Activated CD4-positive, alpha-beta memory T cell treated with anti-CD3 and anti-CD28 coated beads, Interleukin-2, amount 10 ng/mL, durations not matched to agents 7 days and 5 days (primary cell): ENCODE results near the gene CALN1. TPM values are rescaled to one million over a fixed set of nuclear protein-coding genes. Genes with fewer than 3 reads are reported as not detected.

Experiments
- CTCF ChIA-PET: fragments of 350-600 bp; sonication (Branson Sonifier 250); formaldehyde crosslinking; loops from one replicate; lab custom pipeline; 2021; ENCODE audit warnings: antibody characterized with exemption, inconsistent platforms; lab: Charles Lee
- POLR2A ChIA-PET: fragments of 350-600 bp; sonication (Branson Sonifier 250); formaldehyde crosslinking; loops from one replicate; lab custom pipeline; 2021; ENCODE audit warnings: antibody characterized with exemption; lab: Charles Lee
- DNase-seq: peaks from one replicate; pipeline ENCODE4 v3.0.0-alpha.2; 2020
- H3K27ac Mint-ChIP-seq: one replicate; pipeline ENCODE4 v1.8.0; 2021; ENCODE audit warnings: mild to moderate bottlenecking, mixed read lengths
- H3K27me3 Mint-ChIP-seq: one replicate; pipeline ENCODE4 v1.8.0; 2021; ENCODE audit warnings: mixed read lengths
- H3K36me3 Mint-ChIP-seq: one replicate; pipeline ENCODE4 v1.8.0; 2021; ENCODE audit warnings: low read depth, mixed read lengths
- H3K4me1 Mint-ChIP-seq: one replicate; pipeline ENCODE4 v1.8.0; 2021; ENCODE audit warnings: mixed read lengths
- H3K4me3 Mint-ChIP-seq: one replicate; pipeline ENCODE4 v1.8.0; 2021; ENCODE audit warnings: mild to moderate bottlenecking, mixed read lengths
- H3K9me3 Mint-ChIP-seq: one replicate; pipeline ENCODE4 v1.8.0; 2021; ENCODE audit warnings: mixed read lengths
- total RNA-seq, 2 experiments: library from RNA; stranded (reverse); gene quantifications; one replicate each; pipeline ENCODE4 v1.2.3, GENCODE V29; 2021

CALN1 gene
- total RNA-seq, 2 experiments from 2014 or later, result not detected

- Mint-ChIP-seq H3K4me1 (no peaks in the 10 kb centered on the region), H3K36me3 (no peaks in the 10 kb centered on the region), H3K27ac (no peak overlapping the region), H3K4me3 (no peak overlapping the region), H3K9me3 (peaks cover 34% of the 10 kb centered on the region), H3K27me3 (no peaks in the 10 kb centered on the region)
- DNase-seq, result no peak
- CTCF ChIA-PET, result no interaction called here
- POLR2A ChIA-PET, result no interaction called here
These were observed 301.1 kb downstream of the CALN1 start for GRCh38 chr7:72111086-72111485.

GRCh38 chr7:72109566-72109965 is 302.6 kb downstream of the CALN1 start:
- H3K36me3 Mint-ChIP-seq, result no peaks in the 10 kb centered on the region
- H3K4me3 Mint-ChIP-seq, result no peak overlapping the region
- POLR2A ChIA-PET, result no interaction called here
- no peak overlapping the region for H3K27ac Mint-ChIP-seq
- CTCF ChIA-PET, result no interaction called here
- DNase-seq, result no peak
- no peaks in the 10 kb centered on the region for H3K4me1 Mint-ChIP-seq
- H3K9me3 Mint-ChIP-seq, result peaks cover 38% of the 10 kb centered on the region
- no peaks in the 10 kb centered on the region for H3K27me3 Mint-ChIP-seq

GRCh38 chr7:72106405-72106804 is 305.7 kb downstream of the CALN1 start:
- ChIA-PET POLR2A (no interaction called here), CTCF (no interaction called here)
- Mint-ChIP-seq H3K4me3 (no peak overlapping the region), H3K36me3 (no peaks in the 10 kb centered on the region), H3K27me3 (no peaks in the 10 kb centered on the region), H3K4me1 (no peaks in the 10 kb centered on the region), H3K27ac (no peak overlapping the region), H3K9me3 (peaks cover 44% of the 10 kb centered on the region)
- no peak for DNase-seq

GRCh38 chr7:72101444-72101843 is 310.7 kb downstream of the CALN1 start:
- no peak overlapping the region for H3K27ac Mint-ChIP-seq
- ChIA-PET CTCF (no interaction called here), POLR2A (no interaction called here)
- no peaks in the 10 kb centered on the region for H3K36me3 Mint-ChIP-seq
- DNase-seq, result no peak
- no peaks in the 10 kb centered on the region for H3K27me3 Mint-ChIP-seq
- no peak overlapping the region for H3K4me3 Mint-ChIP-seq
- H3K9me3 Mint-ChIP-seq, result peaks cover 35% of the 10 kb centered on the region
- H3K4me1 Mint-ChIP-seq, result no peaks in the 10 kb centered on the region

- no peak overlapping the region for H3K4me3 Mint-ChIP-seq
- no peaks in the 10 kb centered on the region for H3K27me3 Mint-ChIP-seq
- H3K9me3 Mint-ChIP-seq, result peaks cover 28% of the 10 kb centered on the region
- H3K27ac Mint-ChIP-seq, result no peak overlapping the region
- ChIA-PET CTCF (no interaction called here), POLR2A (no interaction called here)
- no peaks in the 10 kb centered on the region for H3K36me3 Mint-ChIP-seq
- no peaks in the 10 kb centered on the region for H3K4me1 Mint-ChIP-seq
- DNase-seq, result no peak
These were observed 312.4 kb downstream of the CALN1 start for GRCh38 chr7:72099784-72100183.

- Mint-ChIP-seq H3K4me3 (no peak overlapping the region), H3K36me3 (no peaks in the 10 kb centered on the region), H3K9me3 (peaks cover 27% of the 10 kb centered on the region), H3K27me3 (no peaks in the 10 kb centered on the region), H3K27ac (no peak overlapping the region), H3K4me1 (no peaks in the 10 kb centered on the region)
- no peak for DNase-seq
- ChIA-PET CTCF (no interaction called here), POLR2A (no interaction called here)
These were observed 313.1 kb downstream of the CALN1 start for GRCh38 chr7:72098807-72099580.

GRCh38 chr7:72097226-72097625 is 314.9 kb downstream of the CALN1 start:
- Mint-ChIP-seq H3K4me3 (no peak overlapping the region), H3K4me1 (no peaks in the 10 kb centered on the region), H3K36me3 (no peaks in the 10 kb centered on the region), H3K9me3 (peaks cover 13% of the 10 kb centered on the region), H3K27me3 (no peaks in the 10 kb centered on the region), H3K27ac (no peak overlapping the region)
- CTCF ChIA-PET, result no interaction called here
- POLR2A ChIA-PET, result no interaction called here
- DNase-seq, result no peak

- CTCF ChIA-PET, result no interaction called here
- no peaks in the 10 kb centered on the region for H3K36me3 Mint-ChIP-seq
- peaks cover 14% of the 10 kb centered on the region for H3K9me3 Mint-ChIP-seq
- DNase-seq, result no peak
- POLR2A ChIA-PET, result no interaction called here
- no peak overlapping the region for H3K27ac Mint-ChIP-seq
- no peaks in the 10 kb centered on the region for H3K27me3 Mint-ChIP-seq
- no peaks in the 10 kb centered on the region for H3K4me1 Mint-ChIP-seq
- H3K4me3 Mint-ChIP-seq, result no peak overlapping the region
These were observed 319.4 kb downstream of the CALN1 start for GRCh38 chr7:72092769-72093168.

GRCh38 chr7:72087926-72088325 is 324.2 kb downstream of the CALN1 start:
- H3K9me3 Mint-ChIP-seq, result peaks cover 17% of the 10 kb centered on the region
- no peak for DNase-seq
- no peak overlapping the region for H3K27ac Mint-ChIP-seq
- no peaks in the 10 kb centered on the region for H3K36me3 Mint-ChIP-seq
- ChIA-PET POLR2A (no interaction called here), CTCF (no interaction called here)
- no peaks in the 10 kb centered on the region for H3K27me3 Mint-ChIP-seq
- H3K4me3 Mint-ChIP-seq, result no peak overlapping the region
- H3K4me1 Mint-ChIP-seq, result no peaks in the 10 kb centered on the region

- H3K4me3 Mint-ChIP-seq, result no peak overlapping the region
- peaks cover 23% of the 10 kb centered on the region for H3K9me3 Mint-ChIP-seq
- H3K4me1 Mint-ChIP-seq, result no peaks in the 10 kb centered on the region
- no peak for DNase-seq
- POLR2A ChIA-PET, result no interaction called here
- no peaks in the 10 kb centered on the region for H3K36me3 Mint-ChIP-seq
- CTCF ChIA-PET, result no interaction called here
- no peak overlapping the region for H3K27ac Mint-ChIP-seq
- H3K27me3 Mint-ChIP-seq, result no peaks in the 10 kb centered on the region
These were observed 331.1 kb downstream of the CALN1 start for GRCh38 chr7:72080865-72081510.

- no peaks in the 10 kb centered on the region for H3K36me3 Mint-ChIP-seq
- DNase-seq, result no peak
- ChIA-PET CTCF (no interaction called here), POLR2A (no interaction called here)
- H3K9me3 Mint-ChIP-seq, result peaks cover 26% of the 10 kb centered on the region
- H3K27me3 Mint-ChIP-seq, result no peaks in the 10 kb centered on the region
- H3K4me3 Mint-ChIP-seq, result no peak overlapping the region
- H3K27ac Mint-ChIP-seq, result no peak overlapping the region
- H3K4me1 Mint-ChIP-seq, result no peaks in the 10 kb centered on the region
These were observed 331.8 kb downstream of the CALN1 start for GRCh38 chr7:72080341-72080766.

- no peaks in the 10 kb centered on the region for H3K36me3 Mint-ChIP-seq
- no peak overlapping the region for H3K27ac Mint-ChIP-seq
- H3K27me3 Mint-ChIP-seq, result no peaks in the 10 kb centered on the region
- H3K4me1 Mint-ChIP-seq, result no peaks in the 10 kb centered on the region
- CTCF ChIA-PET, result no interaction called here
- DNase-seq, result no peak
- H3K9me3 Mint-ChIP-seq, result peaks cover 23% of the 10 kb centered on the region
- POLR2A ChIA-PET, result no interaction called here
- H3K4me3 Mint-ChIP-seq, result no peak overlapping the region
These were observed 333.3 kb downstream of the CALN1 start for GRCh38 chr7:72078856-72079255.

GRCh38 chr7:72078301-72078700 is 333.8 kb downstream of the CALN1 start:
- POLR2A ChIA-PET, result no interaction called here
- CTCF ChIA-PET, result no interaction called here
- Mint-ChIP-seq H3K36me3 (no peaks in the 10 kb centered on the region), H3K9me3 (peaks cover 24% of the 10 kb centered on the region), H3K27me3 (no peaks in the 10 kb centered on the region), H3K27ac (no peak overlapping the region), H3K4me1 (no peaks in the 10 kb centered on the region), H3K4me3 (no peak overlapping the region)
- no peak for DNase-seq

- POLR2A ChIA-PET, result no interaction called here
- Mint-ChIP-seq H3K36me3 (no peaks in the 10 kb centered on the region), H3K27me3 (no peaks in the 10 kb centered on the region), H3K4me1 (no peaks in the 10 kb centered on the region), H3K27ac (no peak overlapping the region), H3K9me3 (peaks cover 24% of the 10 kb centered on the region), H3K4me3 (no peak overlapping the region)
- CTCF ChIA-PET, result no interaction called here
- no peak for DNase-seq
These were observed 334.4 kb downstream of the CALN1 start for GRCh38 chr7:72077786-72078185.
